ENCODE results near the gene AVPI1.
"Not testable (repeated sequence)": the region's sequence is repeated elsewhere in the genome, so short reads cannot be mapped to it uniquely, and the experiment has no call there.

The AVPI1 gene

DNA sequence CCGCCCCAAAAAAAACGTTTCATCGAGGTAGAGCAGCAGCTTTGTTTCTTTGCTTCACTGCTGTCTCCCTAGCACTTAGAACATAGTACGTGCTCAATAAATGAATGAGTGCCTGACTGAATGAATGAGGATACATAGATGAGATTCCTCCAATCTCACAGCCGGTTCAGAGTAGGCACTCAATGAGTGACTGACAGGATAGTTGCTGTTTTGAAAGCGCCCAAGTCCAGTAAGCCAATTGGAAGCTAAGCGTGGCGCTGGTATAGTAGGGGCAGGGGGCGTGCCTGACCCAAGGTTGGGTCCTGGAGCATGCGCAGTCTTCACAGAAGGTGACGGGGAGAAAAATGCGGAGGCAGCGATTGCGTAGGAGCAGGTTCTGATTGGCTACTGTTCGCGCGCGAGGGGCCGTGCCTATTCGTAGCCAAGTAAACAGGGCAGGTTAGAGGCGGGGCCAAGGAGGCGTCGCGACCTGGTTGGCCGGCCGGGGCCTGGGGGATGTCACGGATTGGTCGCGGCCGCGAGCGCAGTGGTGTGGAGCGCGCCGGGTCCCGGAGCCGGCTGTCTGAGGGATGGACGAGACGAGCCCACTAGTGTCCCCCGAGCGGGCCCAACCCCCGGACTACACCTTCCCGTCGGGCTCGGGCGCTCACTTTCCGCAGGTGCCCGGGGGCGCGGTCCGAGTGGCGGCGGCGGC lies 46.7 kb downstream of the AVPI1 start, which contains the start of gene PI4K2A:
TSS of gene PI4K2A (plus strand) at position 498 of the 694 bp plus-strand sequence. CDS start at position 570, 72 bp downstream.
- peak in 1 of 2 donors; percentile 85 for DNase-seq

DNA sequence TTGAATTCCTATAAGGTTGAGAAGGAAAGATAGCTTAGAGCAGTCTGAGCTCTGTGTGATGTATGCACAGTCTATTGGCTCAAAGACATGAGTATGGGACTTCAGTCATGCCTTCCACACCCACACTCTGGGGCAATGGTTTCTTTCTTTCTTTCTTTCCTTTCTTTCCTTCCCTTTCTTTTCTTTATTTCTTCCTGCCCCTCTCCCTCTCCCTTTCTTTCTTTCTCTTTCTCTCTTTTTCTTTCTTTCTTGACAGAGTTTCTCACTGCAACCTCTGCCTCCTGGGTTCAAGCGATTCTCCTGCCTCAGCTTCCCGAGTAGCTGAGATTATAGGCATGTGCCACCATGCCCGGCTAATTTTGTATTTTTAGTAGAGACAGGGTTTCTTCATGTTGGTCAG lies 48.0 kb downstream of the AVPI1 start:
- DNase-seq: not testable (repeated sequence)

- no peak for DNase-seq
Observed at GRCh38 chr10:97635577-97635976, 51.5 kb downstream of the AVPI1 start.

DNA sequence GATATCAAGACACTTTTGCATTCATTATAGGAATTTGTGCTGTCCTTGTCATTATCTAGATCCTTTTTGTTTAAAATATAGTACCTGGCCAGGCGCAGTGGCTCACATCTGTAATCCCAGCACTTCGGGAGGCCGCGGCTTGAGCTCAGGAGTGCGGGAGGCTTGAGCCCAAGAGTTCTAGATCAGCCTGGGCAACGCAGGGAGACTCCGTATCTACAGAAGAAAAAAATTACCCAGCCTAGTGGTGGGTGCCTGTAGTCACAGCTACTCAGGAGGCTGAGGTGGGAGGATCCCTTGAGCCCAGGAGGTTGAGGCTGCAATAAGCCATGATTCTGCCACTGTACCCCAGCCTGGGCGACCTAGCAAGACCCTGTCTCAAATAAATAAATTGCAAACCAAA lies 53.1 kb downstream of the AVPI1 start:
- no peak for DNase-seq

- DNase-seq: peak in 1 of 2 donors; percentile 65
Observed at GRCh38 chr10:97632949-97633884, 53.8 kb downstream of the AVPI1 start, which contains the start of gene MORN4. Gene MORN4, minus strand, starts transcription at chr10:97633500. Its CDS starts 13,847 bp downstream, at chr10:97619653.

DNA sequence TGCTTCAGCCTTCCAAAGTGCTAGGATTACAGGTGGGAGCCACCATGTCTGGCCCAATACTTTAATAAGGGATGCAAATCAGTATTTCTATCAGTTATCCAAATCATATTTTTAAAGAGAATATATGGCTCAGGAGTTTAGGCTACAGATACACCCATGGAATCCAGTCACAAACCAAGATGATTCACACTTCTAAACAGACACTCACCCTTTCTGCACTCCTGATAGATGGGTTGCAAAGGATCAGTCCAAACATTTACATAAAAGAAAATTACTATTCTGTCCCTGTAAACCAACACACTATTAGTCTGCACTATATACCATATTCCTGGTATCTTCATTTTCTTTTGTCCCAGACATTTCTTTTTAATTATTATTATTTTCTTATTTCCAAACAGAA lies 55.9 kb downstream of the AVPI1 start:
- DNase-seq: no peak

- DNase-seq: no peak
Observed at GRCh38 chr10:97629289-97629688, 57.8 kb downstream of the AVPI1 start.

GRCh38 chr10:97628228-97628627 lies 58.8 kb downstream of the AVPI1 start:
- DNase-seq: no peak

DNA sequence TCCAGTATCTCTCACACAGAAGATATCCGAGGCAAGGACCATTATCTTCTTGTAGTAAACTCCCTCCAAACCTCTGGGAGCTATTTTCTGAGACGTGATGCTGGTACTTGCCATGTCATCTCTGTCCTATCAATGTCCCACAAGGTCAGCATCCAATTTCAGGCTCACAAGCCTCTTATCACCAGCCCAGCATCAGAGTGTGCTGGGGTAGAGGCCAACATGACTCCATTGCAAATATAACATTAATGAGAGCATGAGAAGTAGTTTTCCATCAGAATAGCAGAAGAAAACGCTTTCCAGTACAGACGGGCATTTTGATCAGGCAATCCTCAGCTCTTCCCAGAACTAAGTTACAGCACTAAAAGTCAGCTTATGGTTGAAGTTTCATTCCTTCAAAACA lies 59.3 kb downstream of the AVPI1 start:
- no peak for DNase-seq

Data from bone marrow (tissue), 2 donors.